TTC549 (cell line): ENCODE measurements around the gene MRGPRG.

ENCODE experiments used
- FAIRE-seq: peaks from 2 replicates; lab custom pipeline; 2012; peaks lifted over from hg19 to GRCh38; lab: Jason Lieb, UNC

Gene MRGPRG

GRCh38 chr11:3225826-3226750, 7.5 kb upstream of the MRGPRG start:
- FAIRE-seq = no peak

GRCh38 chr11:3225159-3225758, 6.6 kb upstream of the MRGPRG start:
- no peak for FAIRE-seq

GRCh38 chr11:3224401-3225057, 5.9 kb upstream of the MRGPRG start:
- FAIRE-seq = no peak

GRCh38 chr11:3223932-3224381, 5.3 kb upstream of the MRGPRG start:
- FAIRE-seq = no peak

- no peak for FAIRE-seq
Observed at GRCh38 chr11:3222941-3223915, 4.6 kb upstream of the MRGPRG start.

GRCh38 chr11:3222003-3222855, 3.6 kb upstream of the MRGPRG start:
- FAIRE-seq = no peak

- FAIRE-seq = no peak
Observed at GRCh38 chr11:3221408-3222002, 2.9 kb upstream of the MRGPRG start.

GRCh38 chr11:3220521-3221407, 2.2 kb upstream of the MRGPRG start:
- FAIRE-seq = no peak

GRCh38 chr11:3220101-3220500, 1.5 kb upstream of the MRGPRG start:
- no peak for FAIRE-seq

- FAIRE-seq = no peak
Observed at GRCh38 chr11:3219281-3219892, 774 bp upstream of the MRGPRG start.

GRCh38 chr11:3217818-3218482, 663 bp downstream of the MRGPRG start:
- no peak for FAIRE-seq

- FAIRE-seq = no peak
Observed at GRCh38 chr11:3216027-3216525, 2.5 kb downstream of the MRGPRG start.

- FAIRE-seq = no peak
Observed at GRCh38 chr11:3215346-3216026, 3.1 kb downstream of the MRGPRG start.

- FAIRE-seq = no peak
Observed at GRCh38 chr11:3214420-3214699, 4.3 kb downstream of the MRGPRG start.

- no peak for FAIRE-seq
Observed at GRCh38 chr11:3213659-3214419, 4.8 kb downstream of the MRGPRG start.

- FAIRE-seq = no peak
Observed at GRCh38 chr11:3208272-3208671, 10.3 kb downstream of the MRGPRG start.

- no peak for FAIRE-seq
Observed at GRCh38 chr11:3207526-3208189, 11.0 kb downstream of the MRGPRG start.
